Stimulated activated effector memory CD8-positive, alpha-beta T cell treated with anti-CD3 and anti-CD28 coated beads, Interleukin-12 subunit alpha, Interleukin-12 subunit beta, amount 100 ng/mL, for 72 hours (primary cell): ENCODE data around the gene TLCD2.
"Not testable (repeated sequence)": the region's sequence is repeated elsewhere in the genome, so short reads cannot be mapped to it uniquely, and the experiment has no call there.

Experiments
- ATAC-seq: fragments of 150-1000 bp; cut with Tn5 transposase; 2 replicates; pipeline ENCODE4 v1.10.0; 2021
- DNase-seq, 2 donors: peaks; one replicate each; pipeline ENCODE4 v3.0.0; 2021 to 2022; ENCODE audit warnings: low spot score in 2 of 2
- H3K27ac Mint-ChIP-seq: one replicate; pipeline ENCODE4 v1.8.0; 2022; ENCODE audit warnings: mild to moderate bottlenecking, mixed read lengths
- H3K36me3 Mint-ChIP-seq: one replicate; pipeline ENCODE4 v1.8.0; 2022; ENCODE audit warnings: mild to moderate bottlenecking, mixed read lengths
- H3K4me1 Mint-ChIP-seq: one replicate; pipeline ENCODE4 v1.8.0; 2022; ENCODE audit warnings: mixed read lengths
- H3K4me3 Mint-ChIP-seq: one replicate; pipeline ENCODE4 v1.8.0; 2022; ENCODE audit warnings: mild to moderate bottlenecking, mixed read lengths
- H3K9me3 Mint-ChIP-seq: one replicate; pipeline ENCODE4 v1.8.0; 2022; ENCODE audit warnings: mixed read lengths

Gene TLCD2

DNA sequence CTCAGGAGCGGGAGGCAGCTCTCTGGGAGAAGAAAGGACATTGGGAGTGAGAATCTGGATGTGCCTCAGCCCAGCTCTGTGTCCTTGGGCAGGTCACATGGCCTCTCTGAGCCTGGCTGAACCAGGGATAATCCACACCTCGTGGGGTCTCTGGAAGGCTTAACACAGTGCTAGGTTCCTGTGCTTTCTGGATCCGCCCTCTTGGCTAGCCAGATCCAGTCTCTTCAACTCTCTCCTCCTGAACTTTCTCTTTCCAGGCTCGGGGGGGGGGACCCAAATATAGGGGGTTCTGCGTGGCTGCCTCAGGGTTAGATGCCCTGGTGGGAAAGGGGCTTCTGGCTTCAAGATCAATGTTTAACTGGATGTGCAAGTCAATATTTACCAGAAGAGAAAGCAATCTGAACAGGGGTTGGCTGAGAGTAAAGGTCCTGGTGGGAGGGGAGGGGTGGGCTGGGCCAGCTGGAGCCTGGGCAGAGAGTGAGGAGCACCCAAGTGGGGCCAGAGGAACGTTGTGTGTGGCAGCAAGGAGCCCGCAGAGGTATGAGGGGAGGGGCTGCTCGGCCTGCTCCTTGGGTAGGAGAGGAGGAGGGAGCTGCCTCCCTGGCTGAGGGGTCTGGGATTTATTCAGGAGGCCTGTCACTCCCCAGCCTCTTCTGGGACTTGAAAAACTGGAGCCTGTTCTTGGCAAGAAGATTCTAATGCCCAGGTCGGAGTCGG is 32.4 kb upstream of the TLCD2 start, which contains the start of gene SERPINF2:
Gene SERPINF2, plus strand, starts transcription at position 501 of the 717 bp plus-strand sequence. CDS start 2,125 bp downstream, outside the sequence.
- no peaks in the 10 kb centered on the region for H3K4me1 Mint-ChIP-seq
- DNase-seq (no peak), ATAC-seq (no peak)
- H3K9me3 Mint-ChIP-seq = no peaks in the 10 kb centered on the region
- H3K27ac Mint-ChIP-seq = peak within 1 kb of the TSS; percentile 69
- H3K4me3 Mint-ChIP-seq = no peak within 1 kb of the TSS
- H3K36me3 Mint-ChIP-seq = no peaks in the 10 kb centered on the region

DNA sequence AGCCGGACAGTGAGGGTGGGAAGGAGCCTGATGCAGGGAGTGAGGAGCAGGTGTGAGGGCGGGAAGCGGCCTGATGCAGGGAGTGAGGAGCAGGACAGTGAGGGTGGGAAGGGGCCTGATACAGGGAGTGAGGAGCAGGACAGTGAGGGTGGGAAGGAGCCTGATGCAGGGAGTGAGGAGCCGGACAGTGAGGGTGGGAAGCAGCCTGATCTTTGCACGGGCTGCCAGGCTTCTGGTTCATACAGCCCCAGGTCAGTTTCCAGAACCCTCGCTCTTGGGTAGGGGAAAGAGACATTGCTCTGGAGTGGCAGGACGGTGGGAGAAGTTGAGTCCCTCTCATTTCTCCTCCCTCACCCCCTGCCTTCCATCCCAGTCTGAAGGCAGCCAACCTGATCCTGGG is 31.7 kb upstream of the TLCD2 start:
- H3K9me3 Mint-ChIP-seq, H3K4me1 Mint-ChIP-seq, H3K36me3 Mint-ChIP-seq, ATAC-seq, H3K4me3 Mint-ChIP-seq, DNase-seq: not testable (repeated sequence)
- H3K27ac Mint-ChIP-seq = peak overlapping the region; percentile 69

DNA sequence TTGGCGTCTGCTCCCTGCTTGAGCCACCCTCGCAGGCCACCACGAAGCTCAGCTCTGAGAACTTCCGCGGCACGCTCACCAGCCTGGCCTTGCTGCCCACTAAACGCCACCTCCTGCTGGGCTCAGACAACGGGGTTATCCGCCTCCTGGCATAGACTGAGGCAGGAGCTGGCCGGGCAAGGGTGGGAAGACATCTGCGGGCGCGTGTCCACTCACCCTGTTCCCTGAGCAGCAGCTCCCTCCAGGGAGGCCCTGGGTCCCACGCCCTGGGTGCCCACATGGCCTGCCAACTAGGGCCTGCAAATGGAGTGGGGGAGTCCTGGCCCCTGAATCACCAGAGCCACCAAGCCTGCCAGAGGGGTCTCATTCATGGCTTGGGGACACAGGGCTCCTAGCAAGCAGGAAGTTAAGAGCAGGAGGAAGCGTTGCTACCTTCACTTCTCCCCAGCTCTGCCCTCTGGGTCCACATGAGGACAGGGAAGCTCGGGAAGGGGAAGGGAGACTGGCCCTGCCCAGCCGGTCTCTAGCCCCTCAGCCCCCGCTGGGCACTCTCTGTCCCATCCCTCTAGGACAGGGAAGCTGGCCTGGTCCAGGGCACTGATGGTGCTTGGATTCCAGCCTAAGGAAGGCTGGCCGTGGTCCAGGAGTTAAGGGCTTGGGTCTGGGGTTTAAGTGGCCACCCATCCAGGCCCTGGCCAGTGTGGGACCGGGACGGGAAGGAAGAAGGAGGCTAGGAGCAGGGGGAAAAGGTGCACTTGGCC is 27.5 kb upstream of the TLCD2 start:
- peaks cover 6% of the 10 kb centered on the region for H3K36me3 Mint-ChIP-seq
- H3K4me3 Mint-ChIP-seq = no peak overlapping the region
- H3K27ac Mint-ChIP-seq = peak overlapping the region; percentile 73
- H3K9me3 Mint-ChIP-seq = no peaks in the 10 kb centered on the region
- ATAC-seq (no peak), DNase-seq (no peak)
- peaks cover 12% of the 10 kb centered on the region for H3K4me1 Mint-ChIP-seq

DNA sequence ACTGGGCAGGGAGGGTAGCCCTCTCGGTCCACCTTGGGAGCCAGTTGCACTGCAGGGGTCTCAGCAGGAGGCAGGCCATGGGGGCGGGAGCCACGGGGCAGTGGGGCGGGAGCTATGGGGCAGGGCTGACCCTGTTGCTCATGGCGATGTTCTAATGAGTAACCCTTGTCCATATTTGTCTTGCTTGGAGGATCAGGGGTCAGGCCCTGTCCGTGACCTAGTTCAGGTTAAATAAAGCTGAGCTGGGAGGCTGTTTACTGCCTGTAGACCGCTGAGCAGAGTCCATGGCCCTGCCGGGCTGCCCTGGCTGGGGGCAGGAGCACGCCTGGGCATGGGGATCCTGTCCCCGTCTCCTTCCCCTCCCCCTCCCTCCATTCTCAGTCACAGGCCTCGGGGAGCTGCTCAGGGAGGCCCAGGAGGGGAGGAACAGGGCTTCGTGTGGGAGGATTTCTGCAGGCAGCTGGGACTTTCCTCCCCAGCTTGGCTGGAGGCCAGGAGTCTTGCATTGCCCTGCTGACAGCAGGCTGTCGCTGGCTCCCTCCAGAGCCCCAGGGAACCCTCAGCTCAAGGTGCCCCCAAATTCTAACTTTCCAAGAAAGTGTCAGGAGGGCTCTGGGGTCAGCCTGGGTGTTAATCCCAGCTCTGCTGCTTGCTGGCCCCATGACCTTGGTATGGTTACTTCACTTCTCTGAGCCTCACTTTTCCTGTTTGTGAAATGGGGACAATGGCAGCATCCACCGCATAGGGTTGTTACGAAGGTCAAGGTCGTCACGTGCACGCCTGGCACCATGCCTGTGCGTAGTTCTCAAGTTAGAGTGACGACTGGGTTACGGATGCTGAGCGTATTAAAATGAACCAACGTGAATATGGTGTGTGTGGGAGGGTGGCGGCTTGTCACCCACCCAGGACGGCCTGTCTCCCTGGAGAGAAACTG is 26.4 kb upstream of the TLCD2 start:
- H3K4me1 Mint-ChIP-seq = peaks cover 12% of the 10 kb centered on the region
- no peaks in the 10 kb centered on the region for H3K9me3 Mint-ChIP-seq
- H3K36me3 Mint-ChIP-seq = peaks cover 6% of the 10 kb centered on the region
- DNase-seq (no peak), ATAC-seq (peak; percentile 70)
- peak overlapping the region; percentile 19 for H3K4me3 Mint-ChIP-seq
- peak overlapping the region; percentile 72 for H3K27ac Mint-ChIP-seq

DNA sequence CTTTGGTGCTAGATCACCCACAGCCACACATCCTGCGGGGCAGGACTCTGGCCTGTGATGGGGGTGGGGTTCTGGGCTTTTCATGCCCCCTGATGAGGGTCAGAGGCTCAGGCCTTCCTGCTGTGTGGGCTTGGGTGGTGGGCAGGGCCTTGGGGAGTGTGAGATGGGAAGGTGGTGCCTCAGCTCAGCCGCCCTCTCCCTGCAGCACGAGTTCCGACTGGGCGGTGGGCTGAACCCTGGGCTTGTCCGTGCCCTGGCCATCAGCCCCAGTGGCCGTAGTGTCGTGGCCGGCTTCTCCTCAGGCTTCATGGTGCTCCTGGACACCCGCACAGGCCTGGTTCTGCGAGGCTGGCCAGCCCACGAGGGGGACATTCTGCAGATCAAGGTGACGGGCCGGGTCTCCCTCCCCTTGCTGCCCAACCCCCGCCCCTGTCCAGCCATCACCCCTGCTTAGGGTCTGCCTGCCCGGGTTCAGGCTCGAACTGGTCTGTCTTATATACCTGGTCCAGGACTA is 25.7 kb upstream of the TLCD2 start:
- Mint-ChIP-seq H3K9me3 (no peaks in the 10 kb centered on the region), H3K4me1 (peaks cover 12% of the 10 kb centered on the region), H3K36me3 (peaks cover 6% of the 10 kb centered on the region), H3K27ac (peak overlapping the region; percentile 72), H3K4me3 (no peak overlapping the region)
- no peak for DNase-seq
- ATAC-seq = no peak

DNA sequence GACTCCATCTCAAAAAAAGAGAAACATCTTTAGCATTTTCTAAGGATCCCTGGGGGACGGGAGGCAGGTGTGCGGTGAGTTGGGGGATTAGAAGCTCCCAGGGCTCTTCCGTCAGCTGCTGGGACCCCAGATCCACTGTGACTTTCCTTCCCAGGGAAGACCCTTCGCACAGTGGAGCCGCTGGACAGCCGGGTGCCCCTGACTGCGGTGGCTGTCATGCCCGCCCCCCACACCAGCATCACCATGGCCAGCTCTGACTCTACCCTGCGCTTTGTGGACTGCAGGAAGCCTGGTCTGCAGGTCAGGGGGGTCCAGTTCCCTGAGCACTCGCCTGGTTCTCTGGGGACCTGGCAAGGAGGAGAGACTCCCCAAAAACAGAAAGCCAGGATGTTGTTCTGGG is 25.2 kb upstream of the TLCD2 start:
- Mint-ChIP-seq H3K9me3 (no peaks in the 10 kb centered on the region), H3K27ac (peak overlapping the region; percentile 72), H3K36me3 (peaks cover 6% of the 10 kb centered on the region), H3K4me3 (no peak overlapping the region), H3K4me1 (peaks cover 12% of the 10 kb centered on the region)
- ATAC-seq = no peak
- DNase-seq = no peak

DNA sequence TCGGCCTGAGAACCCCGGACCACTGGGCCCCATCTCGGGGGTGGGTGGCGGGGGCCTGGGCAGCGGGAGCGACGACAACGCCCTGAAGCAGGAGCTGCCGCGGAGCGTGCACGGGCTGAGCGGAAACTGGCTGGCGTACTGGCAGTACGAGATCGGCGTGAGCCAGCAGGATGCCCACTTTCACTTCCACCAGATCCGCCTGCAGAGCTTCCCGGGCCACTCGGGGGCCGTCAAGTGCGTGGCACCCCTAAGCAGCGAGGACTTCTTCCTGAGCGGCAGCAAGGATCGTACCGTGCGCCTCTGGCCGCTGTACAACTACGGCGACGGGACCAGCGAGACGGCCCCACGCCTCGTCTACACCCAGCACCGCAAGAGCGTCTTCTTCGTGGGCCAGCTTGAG is 23.6 kb upstream of the TLCD2 start:
- peaks cover 23% of the 10 kb centered on the region for H3K4me1 Mint-ChIP-seq
- H3K27ac Mint-ChIP-seq = no peak overlapping the region
- ATAC-seq (no peak), DNase-seq (no peak)
- H3K9me3 Mint-ChIP-seq = no peaks in the 10 kb centered on the region
- H3K4me3 Mint-ChIP-seq = no peak overlapping the region
- peaks cover 11% of the 10 kb centered on the region for H3K36me3 Mint-ChIP-seq

DNA sequence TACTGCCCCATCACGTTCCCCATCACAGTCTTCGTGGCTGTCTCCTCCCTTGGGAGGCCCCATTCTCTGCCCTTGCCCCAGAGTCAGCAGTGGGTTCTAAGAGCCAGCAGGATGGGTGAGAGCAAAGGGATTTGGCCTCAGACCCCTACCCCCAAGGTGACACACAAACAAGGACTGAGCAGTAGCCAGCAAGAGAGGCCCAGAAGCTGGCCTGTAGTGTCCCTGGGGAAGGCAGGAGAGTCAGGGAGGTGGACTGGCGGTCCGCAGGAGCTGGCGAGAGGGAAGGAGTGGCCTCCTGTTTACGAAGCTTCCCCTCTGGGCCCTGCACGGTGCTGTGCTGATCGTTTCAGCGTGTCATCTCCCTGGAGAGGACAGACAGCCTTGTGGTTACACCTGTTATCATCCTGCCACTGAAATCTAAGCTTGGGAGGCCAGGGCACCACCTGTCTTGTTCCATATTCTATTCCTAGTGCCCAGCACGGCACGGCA is 22.7 kb upstream of the TLCD2 start:
- Mint-ChIP-seq H3K9me3 (no peaks in the 10 kb centered on the region), H3K36me3 (peaks cover 11% of the 10 kb centered on the region), H3K4me3 (no peak overlapping the region), H3K4me1 (peaks cover 32% of the 10 kb centered on the region), H3K27ac (peak overlapping the region; percentile 60)
- ATAC-seq = no peak
- no peak for DNase-seq

DNA sequence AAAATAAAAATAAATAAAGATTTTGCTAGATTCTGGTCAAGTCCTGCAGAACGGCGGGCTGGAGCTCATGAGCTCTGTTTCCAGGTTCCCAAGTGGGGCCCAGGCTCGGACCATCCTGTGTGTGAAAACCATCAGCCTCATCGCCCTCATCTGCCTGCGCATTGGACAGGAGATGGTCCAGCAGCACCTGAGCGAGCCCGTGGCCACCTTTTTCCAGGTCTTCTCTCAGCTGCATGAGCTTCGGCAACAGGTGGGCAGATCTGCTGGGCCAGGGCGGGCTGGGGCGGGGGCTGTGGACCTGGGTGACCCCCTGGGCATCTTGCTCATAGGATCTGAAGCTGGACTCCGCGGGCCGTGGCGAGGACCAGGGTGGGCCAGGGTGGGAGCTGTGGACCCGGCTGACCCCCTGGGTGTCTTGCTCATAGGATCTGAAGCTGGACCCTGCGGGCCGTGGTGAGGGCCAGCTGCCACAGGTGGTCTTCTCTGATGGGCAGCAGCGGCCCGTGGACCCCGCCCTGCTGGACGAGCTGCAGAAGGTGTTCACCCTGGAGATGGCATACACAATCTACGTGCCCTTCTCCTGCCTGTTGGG is 22.2 kb upstream of the TLCD2 start:
- no peak for ATAC-seq
- H3K27ac Mint-ChIP-seq = peak overlapping the region; percentile 60
- H3K9me3 Mint-ChIP-seq = no peaks in the 10 kb centered on the region
- peaks cover 11% of the 10 kb centered on the region for H3K36me3 Mint-ChIP-seq
- DNase-seq = no peak
- H3K4me1 Mint-ChIP-seq = peaks cover 33% of the 10 kb centered on the region
- no peak overlapping the region for H3K4me3 Mint-ChIP-seq

DNA sequence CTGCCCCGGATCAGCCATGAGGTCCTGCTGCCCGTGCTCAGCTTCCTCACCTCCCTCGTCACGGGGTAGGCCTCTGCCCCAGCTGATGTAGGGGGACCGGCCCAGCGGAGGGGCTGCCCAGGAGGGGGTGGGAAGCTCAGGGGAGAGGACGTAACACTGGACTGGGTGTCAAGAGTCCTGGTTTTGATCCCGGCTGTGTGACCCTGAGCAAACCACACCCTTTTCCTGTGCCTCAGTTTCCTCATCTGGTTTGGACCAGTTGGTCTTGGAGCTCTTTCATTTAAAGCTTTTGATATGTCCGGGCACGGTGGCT is 21.0 kb upstream of the TLCD2 start:
- DNase-seq (no peak), ATAC-seq (no peak)
- Mint-ChIP-seq H3K9me3 (no peaks in the 10 kb centered on the region), H3K27ac (no peak overlapping the region), H3K4me3 (no peak overlapping the region), H3K36me3 (peaks cover 11% of the 10 kb centered on the region), H3K4me1 (peaks cover 26% of the 10 kb centered on the region)

DNA sequence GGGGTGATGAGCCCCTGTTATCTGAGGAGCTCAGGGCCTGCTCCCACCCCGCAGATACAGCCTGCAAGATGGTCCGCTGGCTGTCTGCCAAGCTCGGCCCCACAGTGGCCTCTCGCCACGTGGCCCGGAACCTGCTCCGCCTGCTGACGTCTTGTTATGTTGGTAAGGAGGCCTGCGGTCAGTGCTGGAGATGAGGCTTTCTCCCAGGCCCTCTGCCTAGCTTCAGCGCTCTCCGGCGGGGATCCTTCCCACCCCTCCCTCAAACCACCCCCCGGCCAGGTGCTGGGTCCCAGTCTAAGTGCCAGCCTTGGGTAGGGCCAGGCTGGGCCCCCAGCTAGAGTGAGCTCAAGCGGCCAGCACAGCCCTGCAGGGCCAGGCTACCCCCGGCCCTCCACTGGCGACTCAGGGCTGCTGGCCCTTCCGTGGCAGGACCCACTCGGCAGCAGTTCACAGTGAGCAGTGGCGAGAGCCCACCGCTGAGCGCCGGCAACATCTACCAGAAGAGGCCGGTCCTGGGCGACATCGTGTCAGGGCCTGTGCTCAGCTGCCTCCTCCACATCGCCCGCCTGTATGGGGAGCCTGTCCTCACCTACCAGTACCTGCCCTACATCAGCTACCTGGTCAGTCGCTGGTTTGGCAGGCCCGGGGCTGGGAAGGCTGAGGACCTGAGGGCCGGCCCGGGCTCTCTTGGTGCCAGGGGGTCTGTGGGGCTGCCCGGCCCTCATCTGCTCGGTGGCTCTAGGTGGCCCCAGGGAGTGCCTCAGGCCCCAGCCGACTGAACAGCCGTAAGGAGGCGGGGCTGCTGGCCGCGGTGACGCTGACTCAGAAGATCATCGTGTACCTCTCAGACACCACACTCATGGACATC is 20.4 kb upstream of the TLCD2 start:
- Mint-ChIP-seq H3K27ac (no peak overlapping the region), H3K4me3 (no peak overlapping the region), H3K9me3 (no peaks in the 10 kb centered on the region), H3K4me1 (peaks cover 30% of the 10 kb centered on the region), H3K36me3 (peaks cover 15% of the 10 kb centered on the region)
- DNase-seq (no peak), ATAC-seq (peak; percentile 29)

DNA sequence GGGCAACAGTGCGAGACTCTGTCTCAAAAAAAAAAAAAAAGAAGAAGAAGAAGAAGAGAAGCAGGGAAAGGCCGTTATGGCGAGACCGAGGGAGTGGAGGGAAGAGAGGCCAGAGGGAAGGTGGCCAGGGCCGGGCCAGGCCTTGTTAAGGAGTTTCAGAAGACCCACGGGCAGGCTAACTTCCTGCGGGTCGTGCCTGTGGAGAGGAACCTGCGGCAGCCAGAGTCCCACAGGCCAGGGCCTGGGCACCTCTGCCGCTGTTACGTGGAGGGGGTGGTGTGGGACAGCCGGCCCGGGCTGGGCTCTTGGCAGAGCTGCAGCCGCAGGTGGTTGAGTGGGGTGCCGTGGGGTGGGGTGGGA is 19.8 kb upstream of the TLCD2 start:
- peaks cover 18% of the 10 kb centered on the region for H3K36me3 Mint-ChIP-seq
- H3K4me1 Mint-ChIP-seq = peaks cover 35% of the 10 kb centered on the region
- no peaks in the 10 kb centered on the region for H3K9me3 Mint-ChIP-seq
- no peak overlapping the region for H3K4me3 Mint-ChIP-seq
- peak overlapping the region; percentile 51 for H3K27ac Mint-ChIP-seq
- DNase-seq (no peak), ATAC-seq (no peak)

DNA sequence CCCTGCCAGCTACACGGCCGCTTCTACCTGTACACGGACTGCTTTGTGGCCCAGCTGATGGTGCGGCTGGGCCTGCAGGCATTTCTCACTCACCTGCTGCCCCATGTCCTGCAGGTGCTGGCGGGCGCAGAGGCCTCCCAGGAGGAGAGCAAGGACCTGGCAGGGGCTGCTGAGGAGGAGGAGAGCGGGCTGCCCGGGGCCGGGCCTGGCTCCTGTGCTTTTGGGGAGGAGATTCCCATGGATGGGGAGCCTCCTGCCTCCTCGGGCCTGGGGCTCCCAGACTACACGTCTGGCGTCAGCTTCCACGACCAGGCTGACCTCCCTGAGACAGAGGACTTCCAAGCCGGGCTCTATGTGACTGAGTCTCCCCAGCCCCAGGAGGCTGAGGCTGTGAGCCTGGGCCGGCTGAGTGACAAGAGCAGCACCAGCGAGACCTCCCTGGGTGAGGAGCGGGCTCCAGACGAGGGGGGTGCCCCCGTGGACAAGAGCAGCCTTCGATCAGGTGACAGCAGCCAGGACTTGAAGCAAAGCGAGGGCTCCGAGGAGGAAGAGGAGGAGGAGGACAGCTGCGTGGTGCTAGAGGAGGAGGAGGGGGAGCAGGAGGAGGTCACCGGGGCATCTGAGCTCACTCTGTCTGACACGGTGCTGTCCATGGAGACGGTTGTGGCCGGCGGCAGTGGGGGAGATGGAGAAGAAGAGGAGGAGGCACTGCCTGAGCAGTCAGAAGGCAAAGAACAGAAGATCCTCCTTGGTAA is 17.9 kb upstream of the TLCD2 start:
- Mint-ChIP-seq H3K9me3 (no peaks in the 10 kb centered on the region), H3K4me1 (peaks cover 33% of the 10 kb centered on the region), H3K36me3 (peaks cover 11% of the 10 kb centered on the region), H3K27ac (peak overlapping the region; percentile 78), H3K4me3 (no peak overlapping the region)
- no peak for DNase-seq
- no peak for ATAC-seq
